Activated gamma-delta T cell treated with anti-CD3 and anti-CD28 coated beads, Interleukin-2, amount 50 U/mL, for 16 hours (primary cell): ENCODE results near the gene ORAI2.
"Not testable (repeated sequence)": the region's sequence is repeated elsewhere in the genome, so short reads cannot be mapped to it uniquely, and the experiment has no call there.

Experiments
- DNase-seq: peaks from one replicate; pipeline ENCODE4 v3.0.0-alpha.2; 2020; ENCODE audit warnings: low read depth

ORAI2 gene

GRCh38 chr7:102433219-102434038, at the start of gene ORAI2:
ORAI2 (plus strand) TSS chr7:102433575; CDS start chr7:102438957, 5,382 bp downstream.
- peak; percentile 82 for DNase-seq

GRCh38 chr7:102387064-102387463, 46.3 kb upstream of the ORAI2 start:
- DNase-seq, result no peak

GRCh38 chr7:102389810-102390209, 43.6 kb upstream of the ORAI2 start:
- no peak for DNase-seq

- DNase-seq, result peak; percentile 53
These were observed 42.5 kb upstream of the ORAI2 start for GRCh38 chr7:102390697-102391484.

GRCh38 chr7:102392330-102392729, 41.0 kb upstream of the ORAI2 start:
- no peak for DNase-seq

GRCh38 chr7:102393467-102393866, 39.9 kb upstream of the ORAI2 start:
- DNase-seq, result no peak

GRCh38 chr7:102395592-102395872, 37.8 kb upstream of the ORAI2 start:
- no peak for DNase-seq

- DNase-seq, result peak; percentile 73
These were observed 37.3 kb upstream of the ORAI2 start, which contains the start of gene PRKRIP1 for GRCh38 chr7:102395873-102396709. PRKRIP1 (plus strand) TSS chr7:102396363; CDS start chr7:102396412, 49 bp downstream.

- no peak for DNase-seq
These were observed 36.7 kb upstream of the ORAI2 start for GRCh38 chr7:102396710-102397019.

- no peak for DNase-seq
These were observed 34.8 kb upstream of the ORAI2 start for GRCh38 chr7:102398543-102398942.

GRCh38 chr7:102400360-102400759, 33.0 kb upstream of the ORAI2 start:
- no peak for DNase-seq

GRCh38 chr7:102403563-102403962, 29.8 kb upstream of the ORAI2 start:
- DNase-seq, result no peak

- no peak for DNase-seq
These were observed 29.1 kb upstream of the ORAI2 start for GRCh38 chr7:102404005-102404861.

GRCh38 chr7:102404862-102405188, 28.6 kb upstream of the ORAI2 start:
- DNase-seq, result not testable (repeated sequence)

- DNase-seq, result no peak
These were observed 25.5 kb upstream of the ORAI2 start for GRCh38 chr7:102407910-102408309.

- DNase-seq, result not testable (repeated sequence)
These were observed 24.8 kb upstream of the ORAI2 start for GRCh38 chr7:102408530-102408929.

GRCh38 chr7:102409340-102409739, 24.0 kb upstream of the ORAI2 start:
- no peak for DNase-seq

- DNase-seq, result no peak
These were observed 23.3 kb upstream of the ORAI2 start for GRCh38 chr7:102410123-102410522.

GRCh38 chr7:102410918-102411317, 22.5 kb upstream of the ORAI2 start:
- no peak for DNase-seq

GRCh38 chr7:102412548-102412947, 20.8 kb upstream of the ORAI2 start:
- no peak for DNase-seq

GRCh38 chr7:102413091-102413490, 20.3 kb upstream of the ORAI2 start:
- DNase-seq, result no peak

- DNase-seq, result no peak
These were observed 19.8 kb upstream of the ORAI2 start for GRCh38 chr7:102413611-102414010.
